HG02840 (cell line): ENCODE measurements around the gene MED6.

Experiments used
- ATAC-seq: cut with Tn5 transposase; IDR thresholded peaks from one replicate; pipeline ENCODE4 v1.9.1; 2021; ENCODE audit warnings: mild to moderate bottlenecking, moderate library complexity, moderate number of reproducible peaks; ENCODE audit not compliant: unreplicated experiment, low FRiP score

MED6 gene

GRCh38 chr14:70600382-70601157, at the start of gene MED6:
Gene MED6 (minus strand): TSS chr14:70600655. CDS start chr14:70600637, 18 bp downstream.
- ATAC-seq = peak; percentile 88

- ATAC-seq = no peak
These were observed 49.3 kb upstream of the MED6 start for GRCh38 chr14:70649803-70650202.

- no peak for ATAC-seq
These were observed 47.9 kb upstream of the MED6 start for GRCh38 chr14:70648346-70648745.

DNA sequence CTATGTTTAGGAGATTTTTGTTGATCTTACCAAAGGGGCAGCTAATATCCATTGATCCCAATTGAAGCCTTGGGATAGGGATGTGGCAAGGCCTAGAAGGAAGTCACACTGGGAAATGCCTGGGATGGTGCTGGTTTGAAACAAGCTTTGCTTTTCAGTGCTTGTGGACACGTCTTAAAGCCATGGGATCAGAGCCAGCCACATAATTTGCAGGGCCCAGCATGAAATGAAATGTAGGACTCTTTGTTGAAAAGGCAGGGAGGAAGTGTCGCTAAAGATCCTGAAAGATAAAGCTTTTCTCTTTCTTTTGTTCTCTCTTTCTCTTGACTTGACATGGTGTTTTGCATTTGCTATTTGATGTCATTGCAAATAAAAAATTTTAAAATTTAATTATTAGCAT, 46.2 kb upstream of the MED6 start:
- ATAC-seq = no peak

DNA sequence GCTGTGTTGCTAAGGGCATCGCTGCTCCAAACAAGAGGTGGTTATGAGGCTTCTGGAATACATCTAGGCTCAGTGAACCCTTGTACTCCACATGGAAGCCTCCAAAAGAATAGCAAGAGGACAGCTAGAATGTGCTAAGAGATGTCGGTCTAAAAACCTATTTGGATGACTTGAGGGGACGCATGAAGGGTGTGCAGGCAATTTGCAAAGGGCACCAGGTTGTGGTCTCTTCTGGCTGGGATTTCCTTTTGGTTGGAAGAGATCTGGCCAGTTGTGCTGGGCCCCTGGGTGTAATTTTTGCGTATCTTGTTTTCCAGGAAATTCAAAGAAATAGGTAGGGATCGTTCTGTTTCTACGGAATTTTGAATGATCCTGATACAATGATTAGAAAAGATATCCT, 45.4 kb upstream of the MED6 start:
- no peak for ATAC-seq

- ATAC-seq = no peak
These were observed 43.5 kb upstream of the MED6 start for GRCh38 chr14:70643967-70644366.

GRCh38 chr14:70642303-70643235, 42.1 kb upstream of the MED6 start:
- ATAC-seq = no peak

DNA sequence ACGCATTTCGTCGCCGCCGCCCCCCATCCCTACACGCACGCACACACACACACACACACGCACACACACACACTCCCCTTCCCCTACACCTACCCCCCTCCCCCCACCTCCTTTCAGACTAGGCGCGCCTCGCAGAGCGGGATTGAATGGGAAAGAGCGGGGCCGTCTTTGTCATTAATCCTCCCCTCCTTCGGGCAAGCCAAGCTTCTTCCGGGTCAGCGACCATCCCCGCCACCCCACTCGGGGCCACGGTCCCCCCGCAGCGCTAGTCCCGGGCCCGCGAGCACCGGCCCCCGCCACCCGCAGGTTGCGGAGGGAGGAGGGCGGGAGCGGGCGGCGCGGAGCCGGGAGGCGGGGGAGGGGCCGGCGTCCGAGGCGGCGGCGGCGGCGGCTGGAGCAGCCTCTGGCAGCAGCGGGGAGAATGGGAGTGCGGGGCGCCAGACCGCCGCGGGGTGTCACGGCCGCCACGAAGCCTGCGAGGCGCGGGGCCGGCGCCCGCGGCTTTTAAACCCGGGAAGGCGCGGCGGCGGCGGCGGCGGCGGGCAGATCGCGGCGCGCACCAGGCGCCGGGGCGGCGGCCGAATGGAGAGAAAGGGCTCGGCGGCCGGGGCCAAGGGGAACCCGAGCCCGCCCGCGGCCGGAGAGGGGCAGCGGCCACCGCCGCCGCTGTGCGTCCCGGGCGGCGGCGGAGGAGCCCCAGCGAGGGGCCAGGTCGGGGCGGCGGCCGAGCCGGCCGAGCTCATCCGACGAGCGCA, 41.3 kb upstream of the MED6 start, which contains the start of gene TTC9:
Gene TTC9, plus strand, starts transcription at position 369 of the 755 bp plus-strand sequence. Its CDS starts 214 bp downstream, at position 583.
- ATAC-seq = no peak

GRCh38 chr14:70640938-70641547, 40.6 kb upstream of the MED6 start:
- ATAC-seq = peak; percentile 57

GRCh38 chr14:70638416-70638815, 38.0 kb upstream of the MED6 start:
- ATAC-seq = no peak

- ATAC-seq = no peak
These were observed 35.6 kb upstream of the MED6 start for GRCh38 chr14:70635971-70636595.

DNA sequence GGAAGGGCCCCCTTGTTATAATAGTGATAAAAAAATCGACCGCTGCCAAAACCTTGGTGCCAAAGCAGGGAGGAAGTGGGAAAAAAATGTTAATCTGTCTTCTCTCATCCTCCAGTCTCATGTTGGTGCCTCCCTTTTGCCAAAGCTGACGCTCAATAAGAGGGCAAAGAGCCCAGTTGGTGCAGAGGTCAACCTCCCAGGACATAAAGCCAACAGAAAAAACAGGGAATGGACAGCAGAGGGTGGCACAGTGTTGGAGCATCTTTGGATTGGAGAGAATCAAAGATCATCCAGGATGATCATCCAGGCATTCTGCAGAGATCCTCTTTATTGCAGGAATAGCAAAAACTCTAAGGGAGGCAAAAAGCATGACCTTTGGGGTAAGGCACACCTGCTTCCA, 31.5 kb upstream of the MED6 start:
- no peak for ATAC-seq

- ATAC-seq = no peak
These were observed 24.5 kb upstream of the MED6 start for GRCh38 chr14:70624972-70625371.

- no peak for ATAC-seq
These were observed 21.8 kb upstream of the MED6 start for GRCh38 chr14:70622111-70622712.

DNA sequence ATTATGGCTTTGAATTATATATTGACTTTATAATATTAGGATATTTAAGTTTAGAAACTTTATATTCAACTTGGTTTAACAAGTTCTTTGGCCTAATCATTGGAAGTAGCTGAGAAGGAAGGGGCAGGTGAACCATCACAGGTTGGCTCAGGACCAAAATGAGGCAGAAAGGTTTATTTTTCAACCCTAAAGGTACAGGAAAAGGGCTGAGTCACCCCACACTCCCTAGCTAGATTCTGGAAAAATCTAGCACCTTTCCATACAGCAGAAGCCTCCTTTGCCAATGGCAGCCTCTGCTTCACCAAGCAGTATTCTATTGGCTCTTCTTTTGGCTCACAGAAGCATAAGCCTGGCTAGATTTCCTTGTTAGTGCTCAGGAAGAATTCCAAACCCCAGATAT, 19.3 kb upstream of the MED6 start:
- ATAC-seq = no peak

DNA sequence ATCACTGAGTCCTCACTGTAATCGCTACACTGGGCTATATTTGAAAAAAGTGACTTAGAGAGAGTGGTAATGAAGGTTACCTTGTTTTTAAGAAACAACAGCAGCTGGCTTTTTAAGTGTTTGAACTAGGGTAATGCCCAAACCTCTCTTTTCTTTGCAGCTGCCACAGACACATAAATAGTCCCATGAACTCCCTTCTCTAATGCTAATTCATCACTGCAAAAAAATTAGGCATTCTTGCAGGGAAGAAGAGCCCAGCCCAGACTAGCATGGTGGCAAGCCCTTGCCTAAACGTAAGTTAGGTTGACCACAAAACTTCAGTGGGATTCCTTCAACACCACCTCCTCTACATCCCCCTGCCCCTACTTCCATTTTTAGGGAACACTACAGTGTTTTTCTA, 17.9 kb upstream of the MED6 start:
- ATAC-seq = no peak

DNA sequence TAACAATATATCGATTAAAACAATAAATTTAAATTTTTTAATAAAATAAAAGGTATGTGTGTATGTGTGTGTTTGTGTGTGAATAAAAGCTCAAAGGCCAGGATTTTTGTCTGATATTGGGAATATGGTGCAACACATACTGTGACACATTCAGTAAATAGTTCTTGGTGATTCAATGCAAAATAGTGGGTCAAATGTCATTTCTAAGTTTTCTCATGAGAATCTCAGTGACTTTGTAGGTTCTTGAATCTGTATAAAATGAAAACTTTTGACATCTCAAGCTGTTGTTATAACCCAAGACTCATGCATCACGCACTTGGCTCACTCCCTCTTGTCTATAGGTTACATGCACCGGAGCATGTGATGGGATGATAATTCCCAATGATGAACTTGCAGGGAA, 16.2 kb upstream of the MED6 start:
- ATAC-seq = no peak

DNA sequence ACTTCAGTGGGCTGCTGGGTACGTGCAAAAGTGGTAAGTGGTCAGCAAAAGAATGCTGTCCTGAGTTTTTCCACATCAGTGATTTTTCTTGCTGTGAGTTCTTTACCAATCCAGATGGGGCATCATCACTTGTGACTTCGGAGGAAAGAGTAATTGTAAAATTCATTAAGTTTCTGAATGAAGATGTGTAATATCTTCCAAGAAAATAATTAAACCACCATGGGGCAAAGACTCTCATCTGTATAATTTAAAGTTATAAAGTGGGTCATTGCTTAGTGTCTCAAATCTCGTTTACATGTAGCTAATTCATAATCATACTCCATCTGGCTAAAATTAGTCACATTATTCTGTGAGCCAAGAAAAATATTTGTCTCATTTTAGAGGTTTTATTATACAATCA, 10.8 kb upstream of the MED6 start:
- ATAC-seq = no peak

GRCh38 chr14:70602254-70602653, 1.8 kb upstream of the MED6 start:
- no peak for ATAC-seq
